ENCODE measurements around the gene CMSS1.

Gene CMSS1

DNA sequence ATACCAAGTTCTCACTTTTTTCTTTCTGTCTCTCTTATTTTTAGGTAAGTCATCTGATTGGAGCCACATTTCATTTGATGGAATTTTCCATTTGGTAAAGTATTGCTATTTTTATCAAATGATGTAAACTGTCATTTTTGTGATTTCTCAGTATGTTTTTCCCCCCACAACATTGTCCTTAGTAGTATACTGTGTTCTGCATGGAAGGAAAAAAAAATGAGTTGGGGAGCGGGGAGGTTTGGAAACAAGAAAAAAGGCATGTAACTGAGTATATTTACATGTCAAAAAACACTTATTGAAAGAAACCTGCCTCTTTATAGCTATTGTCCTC, 192.4 kb downstream of the CMSS1 start:
- no peak overlapping the region for H3K4me3 ChIP-seq (replicated peaks; ENCODE audit: insufficient read depth, low read length)
- no peaks in the 10 kb centered on the region for H3K27me3 ChIP-seq (ENCODE audit: insufficient read depth, poor library complexity, severe bottlenecking)
- TF ChIP-seq SPI1 (IDR thresholded peaks at IDR 0.05; ENCODE audit: borderline replicate concordance, low read depth) = no peak
- TF ChIP-seq GABPA (IDR thresholded peaks at IDR 0.05; ENCODE audit: low read depth) = no peak
- TF ChIP-seq REST (IDR thresholded peaks at IDR 0.05; ENCODE audit: insufficient replicate concordance, low read depth) = no peak
- DNase-seq (ENCODE audit: low read depth in 1 of 2, low spot score in 1 of 2) = no peak
- H3K27ac ChIP-seq (replicated peaks) = no peak overlapping the region

DNA sequence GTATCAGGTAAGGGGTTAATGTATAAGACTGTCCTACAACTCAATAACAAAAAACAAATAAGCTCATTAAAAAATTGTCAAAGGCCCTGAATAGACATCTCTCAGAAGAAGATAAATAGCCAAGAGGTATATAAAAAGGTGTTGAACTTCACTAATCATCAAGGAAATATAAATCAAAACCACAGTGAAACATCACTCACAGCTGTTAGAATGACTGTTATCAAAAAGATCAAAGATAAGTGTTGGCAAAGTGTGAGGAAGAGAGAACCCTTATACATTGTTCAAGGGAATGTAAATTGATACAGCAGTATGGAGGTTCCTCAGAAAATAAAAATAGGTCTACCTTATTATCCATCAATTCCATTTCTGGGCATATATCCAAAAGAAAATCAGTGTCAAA, 201.1 kb downstream of the CMSS1 start:
- TF ChIP-seq GABPA (IDR thresholded peaks at IDR 0.05; ENCODE audit: low read depth) = no peak
- no peak for TF ChIP-seq POLR2AphosphoS5 (IDR thresholded peaks at IDR 0.05; ENCODE audit: low read depth)
- TF ChIP-seq CTCF (IDR thresholded peaks at IDR 0.05; ENCODE audit: insufficient read depth, low read length) = no peak
- TF ChIP-seq REST (IDR thresholded peaks at IDR 0.05; ENCODE audit: insufficient replicate concordance, low read depth) = no peak
- TF ChIP-seq SPI1 (IDR thresholded peaks at IDR 0.05; ENCODE audit: borderline replicate concordance, low read depth) = no peak
- no peak overlapping the region for H3K4me3 ChIP-seq (replicated peaks; ENCODE audit: insufficient read depth, low read length)

DNA sequence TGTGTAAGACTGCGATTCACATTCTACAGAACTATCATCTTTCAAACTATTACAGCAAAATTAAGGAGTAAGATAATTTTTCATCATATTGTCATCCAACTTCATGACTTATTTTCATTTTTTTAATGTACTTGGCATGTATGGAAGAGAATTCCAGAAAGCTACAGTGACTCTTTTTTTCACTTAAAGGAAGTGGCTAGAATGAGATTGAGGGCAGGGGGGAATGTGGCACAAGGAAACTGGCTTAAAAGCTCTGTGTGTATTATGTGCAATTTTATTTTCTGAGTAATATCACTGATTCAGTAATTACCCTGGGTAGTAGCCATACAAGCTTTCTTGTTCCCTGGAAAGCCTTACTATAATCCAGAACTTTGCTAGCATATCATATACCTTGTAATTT, 202.1 kb downstream of the CMSS1 start:
- DNase-seq (ENCODE audit: low read depth in 1 of 2, low spot score in 1 of 2) = no peak
- no peaks in the 10 kb centered on the region for H3K27me3 ChIP-seq (ENCODE audit: insufficient read depth, poor library complexity, severe bottlenecking)
- TF ChIP-seq REST (IDR thresholded peaks at IDR 0.05; ENCODE audit: insufficient replicate concordance, low read depth) (no peak), GABPA (IDR thresholded peaks at IDR 0.05; ENCODE audit: low read depth) (no peak), POLR2AphosphoS5 (IDR thresholded peaks at IDR 0.05; ENCODE audit: low read depth) (no peak)
- H3K27ac ChIP-seq (replicated peaks) = no peak overlapping the region
- H3K4me3 ChIP-seq (replicated peaks; ENCODE audit: insufficient read depth, low read length) = no peak overlapping the region

More for the DNA sequence above, 201.1 kb downstream of the CMSS1 start:
- no peaks in the 10 kb centered on the region for H3K27me3 ChIP-seq (ENCODE audit: insufficient read depth, poor library complexity, severe bottlenecking)
- DNase-seq (ENCODE audit: low read depth in 1 of 2, low spot score in 1 of 2) = no peak
- H3K27ac ChIP-seq (replicated peaks) = no peak overlapping the region

DNA sequence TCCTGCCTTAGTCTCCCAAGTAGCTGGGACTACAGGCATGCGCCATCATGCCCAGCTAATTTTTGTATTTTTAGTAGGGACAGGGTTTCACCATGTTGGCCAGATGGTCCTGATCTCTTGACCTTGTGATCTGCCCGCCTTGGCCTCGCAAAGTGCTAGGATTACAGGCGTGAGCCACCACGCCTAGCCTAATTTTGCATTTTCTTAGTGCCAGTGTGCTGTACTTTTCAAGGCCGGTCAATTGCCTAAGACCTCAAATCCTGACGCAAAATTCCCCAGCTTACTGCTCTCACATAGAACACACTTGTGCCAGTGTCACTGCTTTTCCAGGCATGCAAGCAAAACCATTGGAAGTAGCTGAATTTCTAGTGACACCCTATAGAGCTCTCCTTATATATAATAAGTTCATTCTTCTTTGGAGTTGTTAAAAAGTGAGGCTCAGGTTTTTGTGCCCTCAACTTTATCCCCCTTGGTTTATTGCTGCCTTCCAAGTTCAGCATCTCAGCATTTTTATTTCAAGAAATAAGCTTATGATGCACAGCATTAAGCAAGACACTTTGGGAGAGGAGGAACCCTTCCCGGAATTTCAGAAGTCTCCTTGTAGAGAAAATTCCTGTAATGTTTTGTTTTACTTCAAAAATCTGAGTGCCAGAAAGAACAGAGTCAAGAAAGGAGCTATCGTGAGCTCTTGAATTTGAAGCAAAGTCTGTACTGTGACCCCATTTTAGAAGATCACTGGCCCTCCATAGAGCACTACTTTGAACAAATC, 203.4 kb downstream of the CMSS1 start:
- Histone ChIP-seq H3K27me3 (ENCODE audit: insufficient read depth, poor library complexity, severe bottlenecking) (no peaks in the 10 kb centered on the region), H3K4me3 (replicated peaks; ENCODE audit: insufficient read depth, low read length) (no peak overlapping the region), H3K27ac (replicated peaks) (no peak overlapping the region)
- no peak for TF ChIP-seq SPI1 (IDR thresholded peaks at IDR 0.05; ENCODE audit: borderline replicate concordance, low read depth)
- no peak for TF ChIP-seq CTCF (IDR thresholded peaks at IDR 0.05; ENCODE audit: insufficient read depth, low read length)
- no peak for TF ChIP-seq REST (IDR thresholded peaks at IDR 0.05; ENCODE audit: insufficient replicate concordance, low read depth)
- no peak for TF ChIP-seq GABPA (IDR thresholded peaks at IDR 0.05; ENCODE audit: low read depth)
- no peak for TF ChIP-seq POLR2AphosphoS5 (IDR thresholded peaks at IDR 0.05; ENCODE audit: low read depth)
- no peak for DNase-seq (ENCODE audit: low read depth in 1 of 2, low spot score in 1 of 2)
